Stimulated activated CD8-positive, alpha-beta memory T cell treated with anti-CD3 and anti-CD28 coated beads, Interleukin-4, amount 100 ng/mL, for 48 hours (primary cell): ENCODE measurements around the gene AK6.
A peak's percentile ranks its signal among the peaks of the same experiment; 100 is the strongest.

ENCODE experiments used
- DNase-seq: peaks from one replicate; pipeline ENCODE4 v3.0.0-alpha.2; 2020

Gene AK6

GRCh38 chr5:69369340-69370121 is at the start of gene AK6, which contains the start of the genes RAD17 and TAF9:
TSS of gene AK6 (minus strand) at chr5:69369520. CDS start at chr5:69369490, 30 bp downstream.
TSS of gene RAD17 (plus strand) at chr5:69369818. CDS start at chr5:69372209, 2,391 bp downstream.
TSS of gene TAF9 (minus strand) at chr5:69369520. CDS start at chr5:69365737, 3,783 bp downstream.
- DNase-seq, result peak; percentile 95

- no peak for DNase-seq
Observed at GRCh38 chr5:69418554-69418953, 49.2 kb upstream of the AK6 start.

GRCh38 chr5:69416699-69417098 is 47.4 kb upstream of the AK6 start:
- no peak for DNase-seq

- no peak for DNase-seq
Observed at GRCh38 chr5:69416180-69416579, 46.9 kb upstream of the AK6 start.

GRCh38 chr5:69415584-69415958 is 46.3 kb upstream of the AK6 start:
- no peak for DNase-seq

- DNase-seq, result peak; percentile 58
Observed at GRCh38 chr5:69414885-69415583, 45.7 kb upstream of the AK6 start, which contains the start of gene MARVELD2. TSS of gene MARVELD2 (plus strand) at chr5:69415116. CDS start at chr5:69419386, 4,270 bp downstream.

- no peak for DNase-seq
Observed at GRCh38 chr5:69404659-69405330, 35.5 kb upstream of the AK6 start.

GRCh38 chr5:69378376-69378775 is 9.1 kb upstream of the AK6 start:
- no peak for DNase-seq

- DNase-seq, result no peak
Observed at GRCh38 chr5:69374911-69375446, 5.7 kb upstream of the AK6 start.

- no peak for DNase-seq
Observed at GRCh38 chr5:69372394-69372793, 3.1 kb upstream of the AK6 start.

GRCh38 chr5:69370335-69370734 is 1.0 kb upstream of the AK6 start:
- peak; percentile 39 for DNase-seq

- no peak for DNase-seq
Observed at GRCh38 chr5:69368458-69369339, 621 bp downstream of the AK6 start.

- no peak for DNase-seq
Observed at GRCh38 chr5:69367697-69368279, 1.5 kb downstream of the AK6 start.

- DNase-seq, result no peak
Observed at GRCh38 chr5:69364850-69365249, 4.5 kb downstream of the AK6 start.

- no peak for DNase-seq
Observed at GRCh38 chr5:69364414-69364813, 4.9 kb downstream of the AK6 start.

GRCh38 chr5:69360442-69360841 is 8.9 kb downstream of the AK6 start:
- DNase-seq, result no peak

- DNase-seq, result no peak
Observed at GRCh38 chr5:69359699-69360098, 9.6 kb downstream of the AK6 start.

GRCh38 chr5:69350664-69351063 is 18.7 kb downstream of the AK6 start:
- no peak for DNase-seq

- no peak for DNase-seq
Observed at GRCh38 chr5:69343083-69343482, 26.2 kb downstream of the AK6 start.

GRCh38 chr5:69341520-69342161 is 27.7 kb downstream of the AK6 start:
- no peak for DNase-seq

- DNase-seq, result no peak
Observed at GRCh38 chr5:69335341-69335935, 33.9 kb downstream of the AK6 start.
